ENCODE data around the gene DNMT3B.

GRCh38 chr20:32832664-32833063 lies 70.5 kb downstream of the DNMT3B start:
- TF ChIP-seq, protein P1, sequence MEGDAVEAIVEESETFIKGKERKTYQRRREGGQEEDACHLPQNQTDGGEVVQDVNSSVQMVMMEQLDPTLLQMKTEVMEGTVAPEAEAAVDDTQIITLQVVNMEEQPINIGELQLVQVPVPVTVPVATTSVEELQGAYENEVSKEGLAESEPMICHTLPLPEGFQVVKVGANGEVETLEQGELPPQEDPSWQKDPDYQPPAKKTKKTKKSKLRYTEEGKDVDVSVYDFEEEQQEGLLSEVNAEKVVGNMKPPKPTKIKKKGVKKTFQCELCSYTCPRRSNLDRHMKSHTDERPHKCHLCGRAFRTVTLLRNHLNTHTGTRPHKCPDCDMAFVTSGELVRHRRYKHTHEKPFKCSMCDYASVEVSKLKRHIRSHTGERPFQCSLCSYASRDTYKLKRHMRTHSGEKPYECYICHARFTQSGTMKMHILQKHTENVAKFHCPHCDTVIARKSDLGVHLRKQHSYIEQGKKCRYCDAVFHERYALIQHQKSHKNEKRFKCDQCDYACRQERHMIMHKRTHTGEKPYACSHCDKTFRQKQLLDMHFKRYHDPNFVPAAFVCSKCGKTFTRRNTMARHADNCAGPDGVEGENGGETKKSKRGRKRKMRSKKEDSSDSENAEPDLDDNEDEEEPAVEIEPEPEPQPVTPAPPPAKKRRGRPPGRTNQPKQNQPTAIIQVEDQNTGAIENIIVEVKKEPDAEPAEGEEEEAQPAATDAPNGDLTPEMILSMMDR (IDR thresholded peaks at IDR 0.05): no peak
- TF ChIP-seq ERG (CRISPR knock-in tag; IDR thresholded peaks at IDR 0.05): no peak
- TF ChIP-seq CREB1 (CRISPR knock-in tag; IDR thresholded peaks at IDR 0.05): no peak
- TF ChIP-seq ZBTB43 (CRISPR knock-in tag; IDR thresholded peaks at IDR 0.05): no peak
- no peak for TF ChIP-seq FOXJ3 (CRISPR knock-in tag; IDR thresholded peaks at IDR 0.05; ENCODE audit: borderline replicate concordance)
- TF ChIP-seq AFF4 (CRISPR knock-in tag; IDR thresholded peaks at IDR 0.05; ENCODE audit: borderline replicate concordance): no peak
- TF ChIP-seq, protein P2, sequence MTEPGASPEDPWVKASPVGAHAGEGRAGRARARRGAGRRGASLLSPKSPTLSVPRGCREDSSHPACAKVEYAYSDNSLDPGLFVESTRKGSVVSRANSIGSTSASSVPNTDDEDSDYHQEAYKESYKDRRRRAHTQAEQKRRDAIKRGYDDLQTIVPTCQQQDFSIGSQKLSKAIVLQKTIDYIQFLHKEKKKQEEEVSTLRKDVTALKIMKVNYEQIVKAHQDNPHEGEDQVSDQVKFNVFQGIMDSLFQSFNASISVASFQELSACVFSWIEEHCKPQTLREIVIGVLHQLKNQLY (CRISPR knock-in tag; IDR thresholded peaks at IDR 0.05): no peak
- no peak for TF ChIP-seq ZNF416 (CRISPR knock-in tag; IDR thresholded peaks at IDR 0.05)
- TF ChIP-seq ZNF121 (CRISPR knock-in tag; IDR thresholded peaks at IDR 0.05): no peak
- no peak for TF ChIP-seq GABPB1 (CRISPR knock-in tag; IDR thresholded peaks at IDR 0.05)

Data from WTC11 (cell line).